ENCODE results near the gene BRIP1. TPM values are rescaled to one million over a fixed set of nuclear protein-coding genes. Genes with fewer than 3 reads are reported as not detected.

BRIP1 gene
- total RNA-seq, 4 donors from 2014 or later = 0.13 to 0.42 (median 0.31) TPM

GRCh38 chr17:61847659-61848058, 15.7 kb downstream of the BRIP1 start:
- H3K9me3 ChIP-seq = no peaks in the 10 kb centered on the region
- intact Hi-C loops (cut with DNase I) = no loop called here
- no peak overlapping the region for H3K4me3 ChIP-seq
- H3K36me3 ChIP-seq = no peaks in the 10 kb centered on the region
- DNase-seq (ENCODE audit: extremely low spot score) = no peak
- no peak overlapping the region for H3K27ac ChIP-seq (replicated peaks in 1 of 4)
- TF ChIP-seq POLR2AphosphoS5 (IDR thresholded peaks at IDR 0.05) (no peak), CTCF (IDR thresholded peaks at IDR 0.05) (no peak), POLR2A (IDR thresholded peaks at IDR 0.05; ENCODE audit: low read depth) (no peak), EP300 (IDR thresholded peaks at IDR 0.05) (no peak)
- WGBS = 95% methylated on average over 3 of the region's 3 CpGs
- H3K4me1 ChIP-seq = no peaks in the 10 kb centered on the region
- H3K27me3 ChIP-seq = no peaks in the 10 kb centered on the region

DNA sequence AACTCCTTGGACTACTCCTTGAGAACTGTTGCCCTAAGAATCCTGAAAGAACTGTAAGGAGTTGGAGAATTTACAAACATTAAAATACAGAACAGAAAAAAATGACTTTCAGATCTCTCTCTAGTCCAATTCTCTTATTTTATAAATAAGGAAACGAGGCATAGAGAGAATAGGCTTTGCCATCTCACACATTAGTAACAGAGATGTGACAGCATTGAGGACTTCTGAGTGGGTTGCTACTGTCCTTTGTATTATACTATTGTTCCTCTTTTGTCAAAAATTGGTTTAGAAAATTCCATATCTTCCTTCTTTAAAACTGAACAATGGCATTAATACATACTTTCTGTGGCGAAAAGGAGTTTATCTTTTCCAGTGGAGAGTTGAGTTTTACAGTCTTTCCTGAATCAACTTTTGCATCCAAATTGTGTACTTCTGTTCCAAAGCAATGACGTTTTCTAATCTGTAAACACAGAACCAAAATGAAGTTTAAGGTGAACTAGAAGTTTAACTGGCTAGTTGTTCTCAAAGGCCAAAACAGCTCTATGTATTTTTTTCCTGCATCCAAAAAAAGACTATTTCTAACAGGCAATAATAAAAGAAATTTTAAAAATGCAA, 16.5 kb downstream of the BRIP1 start:
- Histone ChIP-seq H3K4me3 (no peak overlapping the region), H3K36me3 (no peaks in the 10 kb centered on the region), H3K27ac (replicated peaks in 1 of 4) (no peak overlapping the region), H3K4me1 (no peaks in the 10 kb centered on the region), H3K9me3 (no peaks in the 10 kb centered on the region), H3K27me3 (no peaks in the 10 kb centered on the region)
- no peak for DNase-seq (ENCODE audit: extremely low spot score)
- intact Hi-C loops (cut with DNase I) = no loop called here
- TF ChIP-seq POLR2A (IDR thresholded peaks at IDR 0.05; ENCODE audit: low read depth) (no peak), EP300 (IDR thresholded peaks at IDR 0.05) (no peak), CTCF (IDR thresholded peaks at IDR 0.05) (no peak), POLR2AphosphoS5 (IDR thresholded peaks at IDR 0.05) (no peak)
- WGBS = 94% methylated on average over 3 of the region's 3 CpGs

DNA sequence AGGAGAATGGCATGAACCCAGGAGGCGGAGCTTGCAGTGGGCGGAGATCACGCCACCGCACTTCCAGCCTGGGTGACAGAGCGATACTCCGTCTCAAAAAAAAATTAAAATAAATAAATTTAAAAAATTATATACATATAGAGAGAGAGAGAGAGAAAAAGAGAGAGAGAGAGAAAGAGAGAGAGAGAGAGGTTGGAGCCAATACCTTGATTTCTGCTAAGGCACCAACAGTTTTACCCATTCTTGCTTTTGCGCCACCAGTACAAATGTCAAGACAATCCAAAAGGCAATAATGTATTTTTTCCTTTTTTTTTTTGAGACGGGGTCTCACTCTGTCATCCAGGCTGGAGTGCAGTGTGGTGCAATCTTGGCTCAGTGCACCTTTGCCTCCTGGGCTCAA, 17.2 kb downstream of the BRIP1 start:
- DNase-seq (ENCODE audit: extremely low spot score) = no peak
- H3K4me3 ChIP-seq = no peak overlapping the region
- H3K4me1 ChIP-seq = no peaks in the 10 kb centered on the region
- H3K9me3 ChIP-seq = no peaks in the 10 kb centered on the region
- H3K27ac ChIP-seq (replicated peaks in 1 of 4) = no peak overlapping the region
- no peaks in the 10 kb centered on the region for H3K27me3 ChIP-seq
- no peak for TF ChIP-seq POLR2A (IDR thresholded peaks at IDR 0.05; ENCODE audit: low read depth)
- TF ChIP-seq CTCF (IDR thresholded peaks at IDR 0.05) = no peak
- TF ChIP-seq POLR2AphosphoS5 (IDR thresholded peaks at IDR 0.05) = no peak
- TF ChIP-seq EP300 (IDR thresholded peaks at IDR 0.05) = no peak
- WGBS = 99% methylated on average over 8 of the region's 8 CpGs
- intact Hi-C loops (cut with DNase I) = no loop called here
- no peaks in the 10 kb centered on the region for H3K36me3 ChIP-seq

DNA sequence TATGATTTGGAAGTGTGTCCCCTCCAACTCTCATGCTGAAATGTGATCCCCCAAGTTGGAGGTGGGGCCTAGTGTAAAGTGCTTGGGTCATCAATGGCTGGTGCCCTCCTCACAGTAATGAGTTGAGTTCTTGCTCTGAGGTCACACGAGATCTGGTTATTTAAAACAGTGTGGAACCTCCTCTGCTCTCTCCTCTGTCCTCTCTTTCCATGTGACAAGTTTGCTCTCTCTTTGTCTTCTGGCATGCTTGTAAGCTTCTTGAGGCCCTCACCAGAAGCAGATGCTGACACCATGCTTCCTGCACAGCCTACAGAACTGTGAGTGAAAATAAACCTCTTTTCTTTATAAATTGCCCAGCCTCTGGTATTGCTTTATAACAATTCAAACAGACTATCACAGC, 19.9 kb downstream of the BRIP1 start:
- no peak for DNase-seq (ENCODE audit: extremely low spot score)
- intact Hi-C loops (cut with DNase I) = no loop called here
- no peak overlapping the region for H3K4me3 ChIP-seq
- WGBS = 100% methylated on average over 1 of the region's 1 CpG
- H3K4me1 ChIP-seq = no peaks in the 10 kb centered on the region
- H3K27ac ChIP-seq (replicated peaks in 1 of 4) = no peak overlapping the region
- TF ChIP-seq EP300 (IDR thresholded peaks at IDR 0.05) (no peak), POLR2A (IDR thresholded peaks at IDR 0.05; ENCODE audit: low read depth) (no peak), POLR2AphosphoS5 (IDR thresholded peaks at IDR 0.05) (no peak), CTCF (IDR thresholded peaks at IDR 0.05) (no peak)
- no peaks in the 10 kb centered on the region for H3K36me3 ChIP-seq
- H3K27me3 ChIP-seq = no peaks in the 10 kb centered on the region
- no peaks in the 10 kb centered on the region for H3K9me3 ChIP-seq

DNA sequence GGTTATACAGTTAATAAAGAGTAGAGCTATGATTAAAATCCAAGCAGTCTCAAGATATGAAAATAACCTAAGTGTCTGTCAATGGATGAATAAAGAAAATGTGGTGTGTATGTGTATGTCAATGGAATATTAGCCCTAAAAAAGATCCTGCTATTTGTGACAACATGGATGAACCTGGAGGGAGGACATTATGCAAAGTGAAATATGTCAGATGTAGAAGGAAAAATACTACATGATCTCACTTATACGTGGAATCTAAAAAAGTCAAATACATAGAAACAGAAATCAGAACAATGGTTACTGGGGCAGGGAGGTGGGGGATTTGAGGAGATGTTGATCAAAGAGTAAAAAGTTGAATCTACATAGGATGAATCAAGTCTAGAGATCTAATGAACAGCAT, 20.4 kb downstream of the BRIP1 start:
- intact Hi-C loops (cut with DNase I) = no loop called here
- Histone ChIP-seq H3K27me3 (no peaks in the 10 kb centered on the region), H3K4me1 (no peaks in the 10 kb centered on the region), H3K4me3 (no peak overlapping the region), H3K27ac (replicated peaks in 1 of 4) (no peak overlapping the region), H3K36me3 (no peaks in the 10 kb centered on the region), H3K9me3 (no peaks in the 10 kb centered on the region)
- WGBS = 89% methylated on average over 1 of the region's 1 CpG
- DNase-seq (ENCODE audit: extremely low spot score) = no peak
- no peak for TF ChIP-seq POLR2A (IDR thresholded peaks at IDR 0.05; ENCODE audit: low read depth)
- no peak for TF ChIP-seq POLR2AphosphoS5 (IDR thresholded peaks at IDR 0.05)
- TF ChIP-seq CTCF (IDR thresholded peaks at IDR 0.05) = no peak
- TF ChIP-seq EP300 (IDR thresholded peaks at IDR 0.05) = no peak
